A673 (cell line): Measurements from ENCODE around the gene RPAP3. TPM values are rescaled to one million over a fixed set of nuclear protein-coding genes. Genes with fewer than 3 reads are reported as not detected.

Experiments used
- BruUV-seq: library from RNA; stranded (reverse); fragments of 400-500 nt; replicated peaks from 2 replicates; lab custom pipeline; 2021; lab: Mats Ljungman, UMichigan
- CTCF ChIA-PET: fragments of 300-600 bp; sonication (Branson Sonifier 250); formaldehyde crosslinking; loops from one replicate; lab custom pipeline; 2022; ENCODE audit warnings: antibody characterized with exemption; lab: Charles Lee
- POLR2A ChIA-PET: fragments of 300-600 bp; sonication (Branson Sonifier 250); formaldehyde crosslinking; loops from one replicate; lab custom pipeline; 2022; ENCODE audit warnings: antibody characterized with exemption; ENCODE audit not compliant: low non-redundant PET; lab: Charles Lee
- DNase-seq: peaks from one replicate; pipeline ENCODE4 v3.0.0-alpha.2; 2015; ENCODE audit warnings: low spot score
- H3K27ac ChIP-seq: fragments of 200-600 bp; sonication (generic); 2 replicates; pipeline ENCODE4 v1.5.1; 2016; ENCODE audit warnings: mixed run types, low read depth, mild to moderate bottlenecking, mixed read lengths, antibody characterized with exemption, low read length; ENCODE audit not compliant: poor library complexity, severe bottlenecking
- H3K27me3 ChIP-seq: fragments of 200-600 bp; sonication (generic); replicated peaks from 2 replicates; pipeline ENCODE4 v1.6.1; 2017; ENCODE audit warnings: mixed run types, low read depth, mild to moderate bottlenecking, mixed read lengths, antibody characterized with exemption, low read length; ENCODE audit not compliant: insufficient read depth, poor library complexity
- H3K36me3 ChIP-seq: fragments of 200-600 bp; sonication (generic); 2 replicates; pipeline ENCODE4 v1.6.1; 2016; ENCODE audit warnings: mixed run types, mild to moderate bottlenecking, mixed read lengths, antibody characterized with exemption, low read length; ENCODE audit not compliant: insufficient read depth, poor library complexity, severe bottlenecking
- H3K4me1 ChIP-seq: fragments of 200-600 bp; sonication (generic); 2 replicates; pipeline ENCODE4 v1.6.1; 2017; ENCODE audit warnings: mixed run types, mild to moderate bottlenecking, mixed read lengths, antibody characterized with exemption, low read length; ENCODE audit not compliant: insufficient read depth, poor library complexity, severe bottlenecking
- H3K4me3 ChIP-seq: fragments of 200-600 bp; sonication (generic); 2 replicates; pipeline ENCODE4 v1.5.1; 2016; ENCODE audit warnings: low read depth, mixed run types, mild to moderate bottlenecking, mixed read lengths, low read length; ENCODE audit not compliant: poor library complexity, severe bottlenecking
- H3K9me3 ChIP-seq: fragments of 200-600 bp; sonication (generic); 2 replicates; pipeline ENCODE4 v1.6.1; 2016; ENCODE audit warnings: mixed run types, low read depth, mild to moderate bottlenecking, mixed read lengths, antibody characterized with exemption, low read length; ENCODE audit not compliant: poor library complexity, severe bottlenecking
- EZH2 ChIP-seq: fragments of 200-600 bp; sonication (generic); IDR thresholded peaks from 2 replicates; pipeline ENCODE4 v1.6.1; 2017; ENCODE audit warnings: borderline replicate concordance, low read depth, mild to moderate bottlenecking, mixed read lengths, antibody characterized with exemption, low read length; ENCODE audit not compliant: poor library complexity, severe bottlenecking
- intact Hi-C: fragments of 100-400 bp; cut with micrococcal nuclease; formaldehyde crosslinking; loops from one replicate; pipeline ENCODE4 v1.10.0; 2022; ENCODE audit not compliant: unreplicated experiment
- total RNA-seq: library from RNA; stranded (reverse); gene quantifications from 2 replicates; pipeline ENCODE4 v1.2.3, GENCODE V29; 2021
- TF ChIP-seq, protein P1 (sequence below): fragments of 300-800, 200-600 bp; sonication (generic); conservative IDR thresholded peaks from 2 replicates; pipeline ENCODE4 v1.5.1; 2017; ENCODE audit warnings: low read depth, mild to moderate bottlenecking, antibody characterized with exemption, low read length, moderate library complexity, mixed read lengths

RPAP3 gene
- total RNA-seq, 1 experiment from 2014 or later, result 81.1 TPM

DNA sequence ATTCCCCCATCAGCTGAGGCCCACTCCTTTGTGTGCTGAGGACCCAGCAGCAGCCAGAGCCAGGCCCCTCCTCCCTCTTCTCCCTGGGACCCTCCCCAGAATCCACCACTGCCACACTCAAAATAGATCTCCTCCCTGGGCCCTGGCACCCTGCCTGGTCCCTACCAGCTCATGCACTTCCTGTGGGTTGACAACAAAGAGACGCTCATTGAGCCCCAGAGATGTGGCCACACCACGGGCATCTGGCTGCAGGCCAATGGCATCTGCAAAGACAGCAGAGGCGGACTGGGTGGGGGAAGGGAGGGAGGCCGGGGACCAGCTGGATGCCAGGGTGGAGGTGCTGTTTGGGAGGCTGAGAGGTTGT is 35.5 kb upstream of the RPAP3 start:
- Histone ChIP-seq H3K4me1 (peaks cover 37% of the 10 kb centered on the region), H3K9me3 (no peaks in the 10 kb centered on the region), H3K27ac (peak overlapping the region; percentile 93), H3K36me3 (no peaks in the 10 kb centered on the region), H3K4me3 (no peak overlapping the region), H3K27me3 (no peaks in the 10 kb centered on the region)
- BruUV-seq, result no TSS peak
- peak; percentile 97 for DNase-seq
- ChIA-PET POLR2A (interaction anchor here (0.5 kb wide), 1 partner anchor 386 kb away, joined by 3 read pairs; no protein-coding TSS in a partner anchor), CTCF (interaction anchor here (0.5 to 2.4 kb wide), 13 partner anchors 11 to 97 kb away, joined by 3 to 18 read pairs (median 4); partner anchors contain the start of genes RAPGEF3 and SLC48A1)
- intact Hi-C loops, result loop anchor here (5.0 kb wide), 1 partner anchor 36 kb away; no protein-coding TSS in a partner anchor
- TF ChIP-seq, protein P1, sequence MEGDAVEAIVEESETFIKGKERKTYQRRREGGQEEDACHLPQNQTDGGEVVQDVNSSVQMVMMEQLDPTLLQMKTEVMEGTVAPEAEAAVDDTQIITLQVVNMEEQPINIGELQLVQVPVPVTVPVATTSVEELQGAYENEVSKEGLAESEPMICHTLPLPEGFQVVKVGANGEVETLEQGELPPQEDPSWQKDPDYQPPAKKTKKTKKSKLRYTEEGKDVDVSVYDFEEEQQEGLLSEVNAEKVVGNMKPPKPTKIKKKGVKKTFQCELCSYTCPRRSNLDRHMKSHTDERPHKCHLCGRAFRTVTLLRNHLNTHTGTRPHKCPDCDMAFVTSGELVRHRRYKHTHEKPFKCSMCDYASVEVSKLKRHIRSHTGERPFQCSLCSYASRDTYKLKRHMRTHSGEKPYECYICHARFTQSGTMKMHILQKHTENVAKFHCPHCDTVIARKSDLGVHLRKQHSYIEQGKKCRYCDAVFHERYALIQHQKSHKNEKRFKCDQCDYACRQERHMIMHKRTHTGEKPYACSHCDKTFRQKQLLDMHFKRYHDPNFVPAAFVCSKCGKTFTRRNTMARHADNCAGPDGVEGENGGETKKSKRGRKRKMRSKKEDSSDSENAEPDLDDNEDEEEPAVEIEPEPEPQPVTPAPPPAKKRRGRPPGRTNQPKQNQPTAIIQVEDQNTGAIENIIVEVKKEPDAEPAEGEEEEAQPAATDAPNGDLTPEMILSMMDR, result no peak
- TF ChIP-seq EZH2, result no peak

DNA sequence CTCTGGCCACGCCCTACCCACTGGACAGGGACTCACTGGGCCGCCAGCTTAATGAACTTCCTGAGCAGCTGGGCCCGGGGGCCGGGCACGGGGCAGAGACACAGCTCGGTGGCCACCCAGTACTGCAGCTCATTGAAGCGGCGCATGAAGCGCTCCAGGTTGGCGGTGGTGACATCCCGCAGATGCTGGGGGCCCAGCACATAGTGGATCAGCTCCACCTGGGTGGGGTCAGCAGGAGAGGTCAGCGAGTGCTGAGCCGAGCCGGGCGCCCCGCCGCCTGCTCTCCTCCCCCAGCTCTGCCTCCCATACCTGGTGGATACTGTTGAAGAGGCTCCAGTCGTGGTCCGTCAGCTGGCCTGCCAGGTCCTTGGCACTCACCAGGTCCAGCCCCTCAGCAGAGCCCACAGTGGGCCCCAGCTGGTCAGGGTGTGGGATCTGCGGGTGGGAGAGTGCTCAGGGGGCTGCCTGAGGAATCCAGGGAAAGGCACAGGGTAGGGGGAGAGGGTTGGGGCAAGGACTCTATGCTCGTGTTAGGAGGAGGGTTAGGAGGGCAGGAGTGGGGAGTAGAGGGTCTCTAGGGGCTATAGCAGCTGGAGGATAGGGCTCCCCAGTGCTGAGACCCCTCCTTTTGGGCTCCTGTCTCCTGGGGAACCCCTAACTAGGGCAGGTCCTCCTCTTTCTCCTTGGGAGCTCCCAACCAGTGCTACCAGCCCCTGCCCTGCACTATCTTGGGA is 34.9 kb upstream of the RPAP3 start:
- H3K9me3 ChIP-seq, result no peaks in the 10 kb centered on the region
- H3K4me3 ChIP-seq, result no peak overlapping the region
- ChIA-PET POLR2A (interaction anchor here (0.5 kb wide), 1 partner anchor 387 kb away, joined by 3 read pairs; no protein-coding TSS in a partner anchor), CTCF (interaction anchor here (0.5 to 2.4 kb wide), 12 partner anchors 11 to 98 kb away, joined by 3 to 18 read pairs (median 5); partner anchors contain the start of genes RAPGEF3 and SLC48A1)
- H3K27me3 ChIP-seq, result no peaks in the 10 kb centered on the region
- DNase-seq, result no peak
- intact Hi-C loops, result loop anchor here (5.0 kb wide), 1 partner anchor 37 kb away; no protein-coding TSS in a partner anchor
- BruUV-seq, result no TSS peak
- H3K4me1 ChIP-seq, result peaks cover 37% of the 10 kb centered on the region
- TF ChIP-seq, protein P1, result no peak
- TF ChIP-seq EZH2, result no peak
- no peaks in the 10 kb centered on the region for H3K36me3 ChIP-seq
- H3K27ac ChIP-seq, result peak overlapping the region; percentile 93

DNA sequence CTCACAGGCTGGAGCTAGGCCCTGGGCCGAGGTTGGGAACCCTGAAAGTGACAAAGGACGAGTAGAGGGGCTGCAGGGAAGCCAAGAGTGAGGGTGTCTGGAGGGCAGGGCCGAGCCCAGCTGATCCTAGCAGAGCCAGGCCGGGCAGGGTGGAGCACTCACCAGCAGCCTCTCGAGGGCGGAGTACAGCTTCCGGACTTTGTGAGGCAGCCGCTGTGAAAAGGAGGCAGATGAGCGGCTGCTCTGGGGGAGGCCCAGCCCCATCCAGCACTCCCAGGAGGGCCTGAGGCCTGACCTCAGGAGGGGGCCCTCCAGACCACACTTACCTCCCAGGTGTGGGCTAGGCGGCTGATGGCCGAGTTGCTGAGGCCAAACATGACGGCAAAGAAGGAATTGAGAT is 34.1 kb upstream of the RPAP3 start:
- CTCF ChIA-PET, result interaction anchor here (0.7 kb wide), 1 partner anchor 99 kb away, joined by 3 read pairs; no protein-coding TSS in a partner anchor
- H3K4me1 ChIP-seq, result peaks cover 37% of the 10 kb centered on the region
- intact Hi-C loops, result loop anchor here (5.0 kb wide), 1 partner anchor 37 kb away; no protein-coding TSS in a partner anchor

More for the DNA sequence above, 34.1 kb upstream of the RPAP3 start:
- Histone ChIP-seq H3K27me3 (no peaks in the 10 kb centered on the region), H3K36me3 (no peaks in the 10 kb centered on the region), H3K9me3 (no peaks in the 10 kb centered on the region), H3K27ac (peak overlapping the region; percentile 93), H3K4me3 (no peak overlapping the region)
- no peak for DNase-seq
- TF ChIP-seq, protein P1, result no peak
- TF ChIP-seq EZH2, result no peak
- no TSS peak for BruUV-seq
- POLR2A ChIA-PET, result no interaction called here
